Large intestine (tissue), 3 donors: Measurements from ENCODE around the gene MYH16. TPM values are rescaled to one million over a fixed set of nuclear protein-coding genes. Genes with fewer than 3 reads are reported as not detected.
A peak's percentile ranks its signal among the peaks of the same experiment; 100 is the strongest.
"Not testable (repeated sequence)": the region's sequence is repeated elsewhere in the genome, so short reads cannot be mapped to it uniquely, and the experiment has no call there.

Source experiments
- DNase-seq, 2 donors: peaks; one replicate each; pipeline versions ENCODE4 v3.0.0 to v3.0.0-alpha.2; 2013
- H3K27ac ChIP-seq: one replicate; pipeline ENCODE4 v1.5.1; 2013; ENCODE audit warnings: low read length
- H3K27me3 ChIP-seq: 2 replicates; pipeline ENCODE4 v1.6.1; 2013; ENCODE audit warnings: low read length; ENCODE audit not compliant: control insufficient read depth, insufficient read depth
- H3K36me3 ChIP-seq: 2 replicates; pipeline ENCODE4 v1.6.1; 2013; ENCODE audit warnings: low read length; ENCODE audit not compliant: control insufficient read depth, insufficient read depth
- H3K4me1 ChIP-seq: one replicate; pipeline ENCODE4 v1.6.1; 2013; ENCODE audit warnings: low read length; ENCODE audit not compliant: control insufficient read depth, insufficient read depth
- H3K4me3 ChIP-seq: one replicate; pipeline ENCODE4 v1.5.1; 2013; ENCODE audit warnings: low read length
- H3K9me3 ChIP-seq: one replicate; pipeline ENCODE4 v1.6.1; 2013; ENCODE audit warnings: mild to moderate bottlenecking, low read depth, low read length, moderate library complexity; ENCODE audit not compliant: control insufficient read depth
- WGBS: methylation state at CpG from one replicate; pipeline ENCODE4 v1.1.5; 2013; ENCODE audit warnings: low lambda C conversion rate; ENCODE audit not compliant: insufficient coverage; 5-methylcytosine and 5-hydroxymethylcytosine counted together
- polyA plus RNA-seq: library from polyadenylated mRNA; unstranded; fragments of 120-200 nt; gene quantifications from one replicate; pipeline ENCODE4 v1.2.1, GENCODE V29; 2013

Gene MYH16
- polyA plus RNA-seq, 1 donor, result 0.01 TPM

GRCh38 chr7:99275496-99275895, 2.9 kb downstream of the MYH16 start:
- 89% methylated on average over 3 of the region's 7 CpGs for whole genome bisulfite sequencing
- Histone ChIP-seq H3K4me3 (no peak overlapping the region), H3K27me3 (no peaks in the 10 kb centered on the region), H3K27ac (no peak overlapping the region), H3K9me3 (no peaks in the 10 kb centered on the region), H3K36me3 (no peaks in the 10 kb centered on the region), H3K4me1 (peaks cover 5% of the 10 kb centered on the region)
- no peak for DNase-seq

- Histone ChIP-seq H3K27me3 (no peaks in the 10 kb centered on the region), H3K9me3 (no peaks in the 10 kb centered on the region), H3K4me3 (no peak overlapping the region), H3K4me1 (peaks cover 5% of the 10 kb centered on the region), H3K27ac (no peak overlapping the region), H3K36me3 (no peaks in the 10 kb centered on the region)
- no CpG with 5 or more reads among the region's 5 CpGs for WGBS
- DNase-seq, result no peak
These were observed 5.5 kb downstream of the MYH16 start for GRCh38 chr7:99278180-99278579.

DNA sequence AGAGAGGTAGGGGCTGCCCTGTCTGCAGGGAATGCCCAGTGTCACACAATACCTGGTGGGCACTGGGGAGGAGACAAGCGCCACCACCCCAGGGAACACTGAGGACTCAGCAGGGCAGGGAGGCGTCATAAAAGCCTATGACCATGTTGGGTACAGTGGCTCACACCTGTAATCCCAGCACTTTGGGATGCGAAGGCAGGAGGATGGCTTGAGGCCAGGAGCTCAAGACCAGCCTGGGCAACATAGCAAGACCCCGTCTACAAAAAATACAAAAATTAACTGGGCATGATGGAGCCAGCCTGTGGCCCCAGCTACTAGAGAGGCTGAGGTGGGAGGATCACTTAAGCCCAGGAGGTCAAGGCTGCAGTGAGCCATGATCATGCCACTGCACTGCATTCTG, 11.5 kb downstream of the MYH16 start:
- not testable (repeated sequence) for H3K27me3 ChIP-seq, H3K27ac ChIP-seq, H3K36me3 ChIP-seq, H3K4me1 ChIP-seq, DNase-seq, H3K9me3 ChIP-seq, H3K4me3 ChIP-seq
- WGBS, result no CpG with 5 or more reads among the region's 4 CpGs

- H3K27me3 ChIP-seq, result no peaks in the 10 kb centered on the region
- DNase-seq, result no peak
- no peaks in the 10 kb centered on the region for H3K9me3 ChIP-seq
- 100% methylated on average over 2 of the region's 23 CpGs for WGBS
- H3K27ac ChIP-seq, result no peak overlapping the region
- H3K4me3 ChIP-seq, result no peak overlapping the region
- H3K4me1 ChIP-seq, result no peaks in the 10 kb centered on the region
- no peaks in the 10 kb centered on the region for H3K36me3 ChIP-seq
These were observed 15.3 kb downstream of the MYH16 start for GRCh38 chr7:99287779-99288534.

DNA sequence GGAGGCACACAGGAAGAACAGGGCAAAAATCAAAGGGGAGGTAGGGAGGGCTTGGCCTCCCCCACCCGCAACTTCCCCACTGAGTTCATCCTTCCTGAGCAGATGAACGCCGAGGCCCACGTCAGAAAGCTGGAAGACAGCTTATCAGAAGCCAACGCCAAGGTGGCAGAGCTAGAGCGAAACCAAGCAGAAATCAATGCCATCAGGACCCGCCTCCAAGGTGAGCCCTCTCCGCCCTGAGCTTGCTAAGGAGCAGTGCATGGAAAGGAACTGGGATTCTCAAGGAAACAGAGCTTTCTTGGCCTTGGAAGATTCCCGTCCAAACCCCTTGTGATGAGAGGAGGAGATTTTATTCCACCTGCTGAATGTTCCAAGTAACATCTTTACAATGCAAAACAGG, 16.5 kb downstream of the MYH16 start:
- Histone ChIP-seq H3K4me1 (no peaks in the 10 kb centered on the region), H3K27ac (no peak overlapping the region), H3K36me3 (no peaks in the 10 kb centered on the region), H3K4me3 (no peak overlapping the region), H3K9me3 (no peaks in the 10 kb centered on the region), H3K27me3 (no peaks in the 10 kb centered on the region)
- WGBS, result no CpG with 5 or more reads among the region's 9 CpGs
- DNase-seq, result no peak

- no CpG with 5 or more reads among the region's 3 CpGs for WGBS
- H3K9me3 ChIP-seq, H3K4me3 ChIP-seq, H3K27me3 ChIP-seq, H3K36me3 ChIP-seq, H3K27ac ChIP-seq, H3K4me1 ChIP-seq, DNase-seq: not testable (repeated sequence)
These were observed 17.5 kb downstream of the MYH16 start for GRCh38 chr7:99290148-99290547.

DNA sequence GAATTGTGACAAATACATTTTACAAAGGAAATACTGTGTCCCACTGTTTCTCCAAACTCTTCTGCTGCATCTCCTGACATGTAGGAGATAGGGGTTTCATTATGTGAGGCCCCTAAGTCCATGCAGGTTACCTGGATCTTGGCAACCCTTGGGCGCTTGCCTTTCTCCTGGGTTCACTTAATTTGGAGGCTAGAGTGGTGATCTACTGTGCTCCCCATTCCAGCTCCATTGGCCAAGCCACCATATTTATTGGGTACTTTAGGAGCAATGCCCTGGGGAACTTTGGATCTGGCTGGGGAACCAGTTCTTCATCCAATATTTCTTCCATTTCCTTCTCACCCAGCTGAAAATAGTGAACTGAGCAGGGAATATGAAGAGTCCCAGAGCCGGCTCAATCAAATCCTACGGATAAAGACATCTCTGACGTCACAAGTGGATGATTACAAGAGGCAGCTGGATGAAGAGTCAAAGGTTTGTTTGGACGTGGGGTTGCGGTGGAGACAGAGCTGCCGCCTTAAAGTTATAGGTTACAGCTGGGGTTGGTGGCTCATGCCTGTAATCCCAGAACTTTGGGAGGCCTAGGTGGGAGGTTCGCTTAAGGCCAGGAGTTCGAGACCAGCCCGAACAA, 18.5 kb downstream of the MYH16 start:
- peak; percentile 36 to 53 for DNase-seq
- H3K4me3 ChIP-seq, result no peak overlapping the region
- WGBS, result no CpG with 5 or more reads among the region's 10 CpGs
- no peak overlapping the region for H3K27ac ChIP-seq
- H3K9me3 ChIP-seq, result no peaks in the 10 kb centered on the region
- no peaks in the 10 kb centered on the region for H3K4me1 ChIP-seq
- H3K27me3 ChIP-seq, result no peaks in the 10 kb centered on the region
- no peaks in the 10 kb centered on the region for H3K36me3 ChIP-seq

DNA sequence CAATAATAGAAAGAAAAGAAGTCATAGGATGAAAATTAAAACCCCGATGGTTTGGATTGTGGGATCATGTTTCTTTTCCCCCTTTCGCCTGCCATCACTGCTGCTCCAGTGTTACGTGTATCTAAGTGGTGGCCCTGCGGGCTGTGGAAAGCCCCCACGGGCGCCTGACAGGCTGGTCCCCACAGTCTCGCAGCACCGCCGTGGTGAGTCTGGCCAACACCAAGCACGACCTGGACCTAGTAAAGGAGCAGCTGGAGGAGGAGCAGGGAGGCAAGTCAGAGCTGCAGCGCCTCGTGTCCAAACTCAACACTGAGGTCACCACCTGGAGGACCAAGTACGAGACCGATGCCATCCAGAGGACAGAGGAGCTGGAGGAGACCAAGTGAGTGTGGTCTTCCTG, 19.5 kb downstream of the MYH16 start:
- DNase-seq, result no peak
- H3K9me3 ChIP-seq, result no peaks in the 10 kb centered on the region
- H3K36me3 ChIP-seq, result no peaks in the 10 kb centered on the region
- H3K27me3 ChIP-seq, result no peaks in the 10 kb centered on the region
- no peak overlapping the region for H3K27ac ChIP-seq
- no peak overlapping the region for H3K4me3 ChIP-seq
- no peaks in the 10 kb centered on the region for H3K4me1 ChIP-seq
- WGBS, result 100% methylated on average over 1 of the region's 14 CpGs

DNA sequence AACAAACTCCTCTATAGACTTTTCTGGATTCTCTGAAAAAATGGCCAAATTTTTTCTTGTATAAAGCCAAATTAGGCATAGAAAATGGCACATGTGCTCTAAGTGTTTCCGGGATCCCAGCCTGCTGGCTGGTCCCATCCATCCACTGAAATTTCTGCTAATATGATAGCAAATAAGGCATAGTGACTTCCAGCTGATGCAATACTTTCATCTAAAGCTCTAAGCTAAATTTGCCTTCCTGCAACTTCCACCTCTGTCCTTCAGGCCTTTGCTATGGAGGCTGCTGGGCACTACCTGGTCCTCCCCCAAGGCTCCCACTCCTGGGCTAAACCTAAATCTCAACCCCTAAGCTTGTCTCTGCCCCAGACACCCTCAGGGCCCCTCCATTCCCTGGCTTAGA, 20.5 kb downstream of the MYH16 start:
- no CpG with 5 or more reads among the region's 1 CpG for WGBS
- no peak for DNase-seq

DNA sequence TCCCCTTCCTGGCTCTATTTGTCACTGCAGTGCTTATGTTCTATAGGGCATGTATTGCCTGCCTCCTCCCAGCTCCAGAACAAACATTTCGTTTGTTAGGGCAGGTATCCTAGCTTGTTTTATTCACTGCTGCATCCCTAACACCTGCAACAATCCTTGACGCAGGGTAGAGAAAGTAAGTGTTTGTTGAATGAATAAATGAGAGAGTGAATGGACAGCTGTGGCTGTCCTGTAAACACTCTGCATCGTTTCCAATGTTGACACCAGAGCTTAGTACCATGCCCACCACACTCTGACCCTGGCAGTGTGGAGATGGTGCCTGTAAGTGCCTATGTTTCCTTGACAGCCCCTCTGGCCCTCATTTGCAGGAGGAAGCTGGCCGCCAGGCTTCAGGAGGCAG, 21.0 kb downstream of the MYH16 start:
- Histone ChIP-seq H3K27me3 (no peaks in the 10 kb centered on the region), H3K4me1 (no peaks in the 10 kb centered on the region), H3K36me3 (no peaks in the 10 kb centered on the region), H3K4me3 (no peak overlapping the region), H3K27ac (no peak overlapping the region), H3K9me3 (no peaks in the 10 kb centered on the region)
- WGBS, result 100% methylated on average over 1 of the region's 4 CpGs
- DNase-seq, result no peak

More for the DNA sequence above, 20.5 kb downstream of the MYH16 start:
- no peaks in the 10 kb centered on the region for H3K36me3 ChIP-seq
- H3K9me3 ChIP-seq, result no peaks in the 10 kb centered on the region
- H3K27me3 ChIP-seq, result no peaks in the 10 kb centered on the region
- H3K27ac ChIP-seq, result no peak overlapping the region
- no peaks in the 10 kb centered on the region for H3K4me1 ChIP-seq
- no peak overlapping the region for H3K4me3 ChIP-seq

DNA sequence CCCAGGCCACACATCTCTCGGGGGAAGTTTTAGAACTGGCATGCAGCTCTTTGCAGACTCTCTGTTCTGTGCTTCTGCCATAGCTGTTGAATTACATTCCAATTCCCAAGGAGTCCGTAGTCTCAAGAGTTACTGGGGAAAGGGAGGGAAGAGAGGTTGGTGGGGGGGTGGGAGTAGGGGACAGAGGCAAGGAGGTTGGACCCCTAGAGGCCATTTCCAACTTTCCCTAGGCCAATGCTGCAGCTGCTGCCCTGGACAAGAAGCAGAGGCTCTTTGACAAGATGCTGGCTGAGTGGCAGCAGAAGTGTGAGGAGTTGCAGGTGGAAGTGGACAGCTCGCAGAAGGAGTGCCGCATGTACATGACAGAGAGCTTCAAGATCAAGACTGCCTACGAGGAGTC, 23.8 kb downstream of the MYH16 start:
- no peak overlapping the region for H3K4me3 ChIP-seq
- no peak overlapping the region for H3K27ac ChIP-seq
- 86% methylated on average over 1 of the region's 5 CpGs for WGBS
- no peaks in the 10 kb centered on the region for H3K9me3 ChIP-seq
- H3K36me3 ChIP-seq, result no peaks in the 10 kb centered on the region
- H3K27me3 ChIP-seq, result no peaks in the 10 kb centered on the region
- no peak for DNase-seq
- no peaks in the 10 kb centered on the region for H3K4me1 ChIP-seq
